Breast epithelium (tissue), 4 donors: Measurements from ENCODE around the gene BCAS1. TPM values are rescaled to one million over a fixed set of nuclear protein-coding genes. Genes with fewer than 3 reads are reported as not detected.
A peak's percentile ranks its signal among the peaks of the same experiment; 100 is the strongest.

Experiments
- DNase-seq, 2 donors: peaks; one replicate each; pipeline ENCODE4 v3.0.0-alpha.2; 2019; ENCODE audit warnings: low spot score in 2 of 2
- H3K27ac ChIP-seq, 2 donors: fragments of 200-600 bp; sonication (generic) in 1 of 2; one replicate each; pipeline ENCODE4 v1.5.1; 2016 to 2019; ENCODE audit warnings: mild to moderate bottlenecking in 1 of 2
- H3K27me3 ChIP-seq, 2 donors: fragments of 200-600 bp; sonication (generic) in 1 of 2; one replicate each; pipeline versions ENCODE4 v1.5.1 to v1.6.0; 2017 to 2019; ENCODE audit warnings: control low read depth in 1 of 2, mild to moderate bottlenecking in 1 of 2
- H3K36me3 ChIP-seq: fragments of 200-600 bp; one replicate; pipeline ENCODE4 v1.5.1; 2019
- H3K4me1 ChIP-seq, 2 donors: fragments of 200-600 bp; sonication (generic); one replicate each; pipeline ENCODE4 v1.5.1; 2016 to 2019; ENCODE audit warnings: control low read depth in 1 of 2
- H3K4me3 ChIP-seq, 3 donors: fragments of 200-600 bp; sonication (generic); 1 replicate in 2 of 3; 2 replicates in 1 of 3; pipeline ENCODE4 v1.5.1; 2016 to 2019; ENCODE audit warnings: mild to moderate bottlenecking in 3 of 3, moderate library complexity in 2 of 3
- H3K9me3 ChIP-seq, 2 donors: fragments of 200-600 bp; sonication (generic) in 1 of 2; one replicate each; pipeline ENCODE4 v1.5.1; 2016 to 2019; ENCODE audit warnings: control low read depth in 1 of 2
- CTCF ChIP-seq, 3 donors: fragments of 450-650 bp; IDR thresholded peaks; one replicate each; pipeline ENCODE4 v1.5.1; 2016 to 2017; ENCODE audit warnings: antibody characterized with exemption in 3 of 3, mild to moderate bottlenecking in 3 of 3, moderate library complexity in 3 of 3
- POLR2A ChIP-seq: fragments of 450-650 bp; IDR thresholded peaks from one replicate; pipeline ENCODE4 v1.6.1; 2016; ENCODE audit warnings: antibody characterized with exemption, mild to moderate bottlenecking, moderate library complexity
- POLR2AphosphoS5 ChIP-seq, 3 donors: sonication (generic); formaldehyde crosslinking; IDR thresholded peaks; one replicate each; pipeline ENCODE4 v1.6.1; 2017; ENCODE audit warnings: antibody characterized with exemption in 3 of 3
- intact Hi-C: fragments of 100-400 bp; cut with DNase I; formaldehyde crosslinking; loops from one replicate; pipeline ENCODE4 v1.15.1; 2023; ENCODE audit warnings: low total_unique reads
- total RNA-seq, 3 donors: library from RNA; depleted of rRNA; stranded (reverse); fragments of >200 nt; gene quantifications; one replicate each; pipeline ENCODE4 v1.1.0, GENCODE V29; 2016

Gene BCAS1
- total RNA-seq, 3 donors from 2014 or later, result 0.98 to 3.1 TPM; not detected in 1

- no peaks in the 10 kb centered on the region for H3K36me3 ChIP-seq
- intact Hi-C loops, result loop anchor here (10.0 kb wide), 1 partner anchor 367 kb away; no protein-coding TSS in a partner anchor
- no peak for TF ChIP-seq POLR2AphosphoS5 (IDR thresholded peaks at IDR 0.05)
- no peak for TF ChIP-seq POLR2A
- no peak for TF ChIP-seq CTCF (IDR thresholded peaks at IDR 0.05)
- H3K27me3 ChIP-seq, result no peaks in the 10 kb centered on the region
- H3K4me3 ChIP-seq, result no peak overlapping the region
- no peaks in the 10 kb centered on the region for H3K9me3 ChIP-seq
- H3K4me1 ChIP-seq, result peaks cover 0 to 11% of the 10 kb centered on the region in 2 donors
- peak overlapping the region in 1 of 2 donors; percentile 42 for H3K27ac ChIP-seq
- no peak for DNase-seq
These were observed 128.5 kb downstream of the BCAS1 start for GRCh38 chr20:53941680-53942471.

GRCh38 chr20:53940907-53941545 lies 129.4 kb downstream of the BCAS1 start:
- H3K27ac ChIP-seq, result peak overlapping the region; percentile 8 to 66
- H3K36me3 ChIP-seq, result no peaks in the 10 kb centered on the region
- intact Hi-C loops, result loop anchor here (10.0 kb wide), 1 partner anchor 366 kb away; no protein-coding TSS in a partner anchor
- TF ChIP-seq CTCF (IDR thresholded peaks at IDR 0.05) (no peak), POLR2AphosphoS5 (IDR thresholded peaks at IDR 0.05) (no peak), POLR2A (no peak)
- H3K4me1 ChIP-seq, result peaks cover 0 to 11% of the 10 kb centered on the region in 2 donors
- H3K27me3 ChIP-seq, result no peaks in the 10 kb centered on the region
- H3K4me3 ChIP-seq, result no peak overlapping the region
- no peak for DNase-seq
- no peaks in the 10 kb centered on the region for H3K9me3 ChIP-seq

- H3K4me1 ChIP-seq, result peaks cover 0 to 11% of the 10 kb centered on the region in 2 donors
- no peak overlapping the region for H3K4me3 ChIP-seq
- no peak for DNase-seq
- H3K27ac ChIP-seq, result peak overlapping the region in 1 of 2 donors; percentile 66
- H3K36me3 ChIP-seq, result no peaks in the 10 kb centered on the region
- H3K27me3 ChIP-seq, result no peaks in the 10 kb centered on the region
- H3K9me3 ChIP-seq, result no peaks in the 10 kb centered on the region
- intact Hi-C loops, result loop anchor here (10.0 kb wide), 1 partner anchor 366 kb away; no protein-coding TSS in a partner anchor
- TF ChIP-seq POLR2AphosphoS5 (IDR thresholded peaks at IDR 0.05) (no peak), POLR2A (no peak), CTCF (IDR thresholded peaks at IDR 0.05) (no peak)
These were observed 130.1 kb downstream of the BCAS1 start for GRCh38 chr20:53940360-53940702.

GRCh38 chr20:53939572-53940359 lies 130.6 kb downstream of the BCAS1 start:
- DNase-seq, result peak; percentile 90 to 93
- Histone ChIP-seq H3K4me1 (peaks cover 0 to 11% of the 10 kb centered on the region in 2 donors), H3K4me3 (no peak overlapping the region), H3K27me3 (no peaks in the 10 kb centered on the region), H3K36me3 (no peaks in the 10 kb centered on the region), H3K27ac (peak overlapping the region; percentile 65 to 66), H3K9me3 (no peaks in the 10 kb centered on the region)
- TF ChIP-seq POLR2A, result no peak
- TF ChIP-seq CTCF (IDR thresholded peaks at IDR 0.05), result peak; percentile 75 to 88 (median 80)
- peak in 1 of 3 donors; percentile 61 for TF ChIP-seq POLR2AphosphoS5 (IDR thresholded peaks at IDR 0.05)
- intact Hi-C loops, result loop anchor here (10.0 kb wide), 1 partner anchor 365 kb away; no protein-coding TSS in a partner anchor
